ENCODE data around the gene SERPINA10. TPM values are rescaled to one million over a fixed set of nuclear protein-coding genes. Genes with fewer than 3 reads are reported as not detected.

SERPINA10 gene
- total and polyA plus RNA-seq, 10 of the 15 experiments (the other 5 are each of a cell fraction or from before 2014, with no cell fraction given), result not detected

DNA sequence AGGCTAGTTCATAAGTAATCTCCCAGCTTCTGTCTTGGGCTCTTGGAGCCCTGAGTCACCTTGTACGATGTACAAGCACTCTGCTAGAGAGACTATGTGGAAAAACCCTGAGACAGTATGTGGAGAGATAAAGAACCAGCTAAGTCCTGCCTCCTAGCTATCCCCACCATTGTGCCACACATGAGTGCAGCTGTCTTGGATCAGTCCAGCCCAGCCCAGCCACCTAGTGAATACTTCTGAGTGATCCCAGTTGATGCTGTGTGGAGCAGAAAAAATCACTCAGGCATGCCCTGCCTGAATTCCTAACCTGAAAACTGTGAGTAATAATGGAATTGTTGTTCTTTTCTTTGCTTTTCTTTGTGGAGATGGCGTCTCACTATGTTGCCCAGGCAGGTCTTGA lies 35.1 kb upstream of the SERPINA10 start:
- CTCF ChIA-PET, result no interaction called here
- POLR2A ChIA-PET, result no interaction called here
- WGBS (ENCODE audit: insufficient coverage, insufficient replicate concordance, low lambda C conversion rate, missing lambda C conversion rate), result 47% methylated on average over 2 of the region's 2 CpGs

More for the DNA sequence above, 35.1 kb upstream of the SERPINA10 start:
- FAIRE-seq (no peak), DNase-seq (ENCODE audit: low read depth, low spot score) (no peak), ATAC-seq (no peak)
- Histone ChIP-seq H3K36me3 (ENCODE audit: control insufficient read depth in 2 of 2, insufficient read depth in 2 of 2, low read length in 1 of 2) (no peaks in the 10 kb centered on the region), H3K4me1 (ENCODE audit: control insufficient read depth, insufficient read depth, low read length) (no peaks in the 10 kb centered on the region), H3K27me3 (replicated peaks in 1 of 2; ENCODE audit: control insufficient read depth in 2 of 2, insufficient read depth in 2 of 2, low read length in 1 of 2) (no peaks in the 10 kb centered on the region), H3K9me3 (replicated peaks; ENCODE audit: control insufficient read depth, insufficient read depth, low read length) (no peaks in the 10 kb centered on the region), H3K79me2 (ENCODE audit: control insufficient read depth, insufficient read depth, low read length) (no peaks in the 10 kb centered on the region), H4K20me1 (ENCODE audit: control insufficient read depth, insufficient read depth) (no peaks in the 10 kb centered on the region), H3K9ac (ENCODE audit: control insufficient read depth, insufficient read depth, low read length) (no peak overlapping the region), H2AFZ (ENCODE audit: control insufficient read depth, low read depth, low read length) (no peak overlapping the region), H3K27ac (ENCODE audit: control insufficient read depth, insufficient read depth) (no peak overlapping the region), H3K4me3 (no peak overlapping the region), H3K4me2 (ENCODE audit: control insufficient read depth, insufficient read depth) (no peak overlapping the region)
- no peak for TF ChIP-seq PML (IDR thresholded peaks at IDR 0.05; ENCODE audit: low read length)
- no peak for TF ChIP-seq FOXK2 (IDR thresholded peaks at IDR 0.05)
- TF ChIP-seq MYC (IDR thresholded peaks at IDR 0.05; ENCODE audit: insufficient read depth, insufficient read length, insufficient replicate concordance, low read length, severe bottlenecking), result no peak
- TF ChIP-seq TCF3 (IDR thresholded peaks at IDR 0.05; ENCODE audit: borderline replicate concordance, insufficient read depth, low read depth, low read length), result no peak
- TF ChIP-seq NR2C2 (IDR thresholded peaks at IDR 0.05; ENCODE audit: borderline replicate concordance, control insufficient read depth, insufficient read length, low read depth), result no peak
- no peak for TF ChIP-seq BRCA1 (IDR thresholded peaks at IDR 0.05; ENCODE audit: low read depth, low read length)
- no peak for TF ChIP-seq BCL3 (IDR thresholded peaks at IDR 0.05; ENCODE audit: borderline replicate concordance, insufficient read depth, low read depth, low read length, poor library complexity, severe bottlenecking)
- no peak for TF ChIP-seq NR2F1 (conservative IDR thresholded peaks at IDR 0.05)
- TF ChIP-seq PAX5 (IDR thresholded peaks at IDR 0.05; ENCODE audit: borderline replicate concordance, low read depth, low read length), result no peak
- no peak for TF ChIP-seq YY1 (IDR thresholded peaks at IDR 0.05; ENCODE audit: low read depth, low read length)
- no peak for TF ChIP-seq CREM (IDR thresholded peaks at IDR 0.05; ENCODE audit: low read depth)
- TF ChIP-seq NBN (IDR thresholded peaks at IDR 0.05), result no peak
- TF ChIP-seq KLF5 (IDR thresholded peaks at IDR 0.05; ENCODE audit: partially characterized antibody), result no peak
- no peak for TF ChIP-seq RAD21 (IDR thresholded peaks at IDR 0.05; ENCODE audit: insufficient read depth, low read depth, low read length)
- TF ChIP-seq FOXM1 (IDR thresholded peaks at IDR 0.05; ENCODE audit: low read depth, low read length), result no peak
- no peak for TF ChIP-seq ZBED1 (IDR thresholded peaks at IDR 0.05; ENCODE audit: borderline replicate concordance)
- TF ChIP-seq ZNF24 (IDR thresholded peaks at IDR 0.05), result no peak
- TF ChIP-seq, protein P1, sequence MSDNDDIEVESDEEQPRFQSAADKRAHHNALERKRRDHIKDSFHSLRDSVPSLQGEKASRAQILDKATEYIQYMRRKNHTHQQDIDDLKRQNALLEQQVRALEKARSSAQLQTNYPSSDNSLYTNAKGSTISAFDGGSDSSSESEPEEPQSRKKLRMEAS (IDR thresholded peaks at IDR 0.05; ENCODE audit: low read depth, low read length), result no peak
- no peak for TF ChIP-seq CEBPB (IDR thresholded peaks at IDR 0.05; ENCODE audit: borderline replicate concordance in 1 of 2, low read depth in 2 of 2, low read length in 2 of 2)
- SMC1A ChIA-PET (ENCODE audit: uncharacterized antibody, unreplicated experiment), result no interaction called here
- intact Hi-C loops (cut with micrococcal nuclease; ENCODE audit: unreplicated experiment) (no loop called here), in situ Hi-C loops (cut with MboI) (no loop called here)
- no TSS peak for BruUV-seq (replicated peaks)
- RAD21 ChIA-PET (ENCODE audit: unreplicated experiment), result no interaction called here

Measured in GM12878 (cell line).